ENCODE measurements around the gene DTD2.

- TF ChIP-seq EP300 (IDR thresholded peaks at IDR 0.05; ENCODE audit: low read depth) (no peak), CTCF (IDR thresholded peaks at IDR 0.05) (no peak), POLR2A (IDR thresholded peaks at IDR 0.05) (no peak)
These were observed 30.6 kb upstream of the DTD2 start, which contains the start of gene GPR33 for GRCh38 chr14:31487886-31488285.
